Measurements from ENCODE around the gene RBM19. TPM values are rescaled to one million over a fixed set of nuclear protein-coding genes. Genes with fewer than 3 reads are reported as not detected.

The RBM19 gene
- total RNA-seq, 4 donors from 2014 or later, result 19.3 to 45.5 (median 31.5) TPM

GRCh38 chr12:113797535-113797868 lies 168.6 kb downstream of the RBM19 start:
- intact Hi-C loops (cut with DNase I; ENCODE audit: low total_unique reads), result no loop called here
- H3K27ac ChIP-seq, result no peak overlapping the region

GRCh38 chr12:113796852-113797534 lies 169.1 kb downstream of the RBM19 start:
- Histone ChIP-seq H3K27me3 (no peaks in the 10 kb centered on the region), H3K4me3 (no peak overlapping the region), H3K9me3 (no peaks in the 10 kb centered on the region), H3K4me1 (no peaks in the 10 kb centered on the region), H3K27ac (no peak overlapping the region), H3K36me3 (no peaks in the 10 kb centered on the region)
- intact Hi-C loops (cut with DNase I; ENCODE audit: low total_unique reads), result no loop called here
- no peak for TF ChIP-seq CTCF (IDR thresholded peaks at IDR 0.05)
- no peak for TF ChIP-seq POLR2A (IDR thresholded peaks at IDR 0.05)
- DNase-seq, result no peak

More at GRCh38 chr12:113797535-113797868, 168.6 kb downstream of the RBM19 start:
- no peak for DNase-seq
- Histone ChIP-seq H3K27me3 (no peaks in the 10 kb centered on the region), H3K4me3 (no peak overlapping the region), H3K9me3 (no peaks in the 10 kb centered on the region), H3K36me3 (no peaks in the 10 kb centered on the region), H3K4me1 (no peaks in the 10 kb centered on the region)
- TF ChIP-seq POLR2A (IDR thresholded peaks at IDR 0.05) (no peak), CTCF (IDR thresholded peaks at IDR 0.05) (no peak)

GRCh38 chr12:113796066-113796827 lies 169.9 kb downstream of the RBM19 start:
- Histone ChIP-seq H3K36me3 (no peaks in the 10 kb centered on the region), H3K27ac (no peak overlapping the region), H3K27me3 (no peaks in the 10 kb centered on the region), H3K9me3 (no peaks in the 10 kb centered on the region), H3K4me3 (no peak overlapping the region), H3K4me1 (no peaks in the 10 kb centered on the region)
- no peak for DNase-seq
- TF ChIP-seq POLR2A (IDR thresholded peaks at IDR 0.05) (no peak), CTCF (IDR thresholded peaks at IDR 0.05) (no peak)
- intact Hi-C loops (cut with DNase I; ENCODE audit: low total_unique reads), result no loop called here

GRCh38 chr12:113795445-113795844 lies 170.7 kb downstream of the RBM19 start:
- no peaks in the 10 kb centered on the region for H3K4me1 ChIP-seq
- H3K4me3 ChIP-seq, result no peak overlapping the region
- TF ChIP-seq POLR2A (IDR thresholded peaks at IDR 0.05) (no peak), CTCF (IDR thresholded peaks at IDR 0.05) (no peak)
- no peak for DNase-seq
- no peaks in the 10 kb centered on the region for H3K9me3 ChIP-seq
- H3K27ac ChIP-seq, result no peak overlapping the region
- no peaks in the 10 kb centered on the region for H3K27me3 ChIP-seq
- intact Hi-C loops (cut with DNase I; ENCODE audit: low total_unique reads), result no loop called here
- H3K36me3 ChIP-seq, result no peaks in the 10 kb centered on the region

- DNase-seq, result no peak
- H3K9me3 ChIP-seq, result no peaks in the 10 kb centered on the region
- no peaks in the 10 kb centered on the region for H3K4me1 ChIP-seq
- no peaks in the 10 kb centered on the region for H3K36me3 ChIP-seq
- TF ChIP-seq CTCF (IDR thresholded peaks at IDR 0.05), result no peak
- H3K27ac ChIP-seq, result no peak overlapping the region
- H3K27me3 ChIP-seq, result no peaks in the 10 kb centered on the region
- no peak overlapping the region for H3K4me3 ChIP-seq
- intact Hi-C loops (cut with DNase I; ENCODE audit: low total_unique reads), result no loop called here
Observed at GRCh38 chr12:113794774-113795173, 171.4 kb downstream of the RBM19 start.

All from uterus (tissue), 4 donors.